ENCODE measurements around the gene NSL1. TPM values are rescaled to one million over a fixed set of nuclear protein-coding genes. Genes with fewer than 3 reads are reported as not detected.

The NSL1 gene
- polyA plus RNA-seq, 3 donors, result 38.2 to 48.2 (median 47.1) TPM

GRCh38 chr1:212678456-212679410 is 112.8 kb downstream of the NSL1 start:
- DNase-seq (ENCODE audit: extremely low read depth in 1 of 11, low read depth in 9 of 11, low spot score in 4 of 11), result no peak

DNA sequence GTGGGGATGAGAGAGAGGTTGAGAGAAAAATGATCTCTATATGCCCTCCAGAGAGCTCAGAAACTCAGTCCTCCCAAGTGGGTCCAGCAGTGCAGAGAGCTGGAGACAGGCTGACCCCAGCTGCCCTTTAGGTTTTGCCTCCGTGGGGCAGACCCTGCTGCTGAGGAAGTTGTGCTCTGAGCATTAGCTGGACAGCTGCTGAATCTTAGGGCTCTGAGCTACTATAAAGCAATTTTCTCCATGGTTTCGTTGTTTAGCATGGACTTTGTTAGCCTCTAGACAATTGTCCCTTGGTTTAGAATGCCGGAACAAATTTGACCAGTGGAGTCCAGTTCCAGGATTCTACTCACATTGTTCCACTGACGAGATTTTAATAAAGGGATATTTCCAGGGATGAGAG is 114.0 kb downstream of the NSL1 start:
- DNase-seq (ENCODE audit: extremely low read depth in 1 of 11, low read depth in 9 of 11, low spot score in 4 of 11), result no peak

GRCh38 chr1:212677136-212677535 is 114.4 kb downstream of the NSL1 start:
- DNase-seq (ENCODE audit: extremely low read depth in 1 of 11, low read depth in 9 of 11, low spot score in 4 of 11), result no peak

Other genes starting within 250 kb of the NSL1 start
- 10 to 100 TPM; 13.2 to 33.4 (median 18.5) TPM for gene ATF3, start 183.0 kb downstream of the NSL1 start, polyA plus RNA-seq (ENCODE audit: insufficient read length in 3 of 3)
- gene BATF3, start 91.9 kb downstream of the NSL1 start, polyA plus RNA-seq (ENCODE audit: insufficient read length in 3 of 3), result 1 to 10 TPM in 2 of 3 donors, under 1 TPM in 1; 0.73 to 1.7 (median 1.3) TPM
- 10 to 100 TPM; 16.8 to 23.8 (median 22.6) TPM for gene TATDN3, start 117 bp upstream of the NSL1 start, polyA plus RNA-seq (ENCODE audit: insufficient read length in 3 of 3)
- under 1 TPM in 2 of 3 donors, not detected in 1; 0.20 to 0.41 TPM for gene SPATA45, start 55.9 kb upstream of the NSL1 start, polyA plus RNA-seq (ENCODE audit: insufficient read length in 3 of 3)
- 10 to 100 TPM; 19.7 to 32.2 (median 31.7) TPM for gene FLVCR1, start 66.5 kb upstream of the NSL1 start, polyA plus RNA-seq (ENCODE audit: insufficient read length in 3 of 3)
- gene VASH2, start 158.8 kb upstream of the NSL1 start, polyA plus RNA-seq (ENCODE audit: insufficient read length in 3 of 3), result 10 to 100 TPM; 21.5 to 24.7 (median 22.7) TPM
- gene ANGEL2, start 224.1 kb upstream of the NSL1 start, polyA plus RNA-seq (ENCODE audit: insufficient read length in 3 of 3), result 10 to 100 TPM; 32.3 to 51.4 (median 39.1) TPM